Peyer's patch (tissue), 4 donors: ENCODE results near the gene ZNF74. TPM values are rescaled to one million over a fixed set of nuclear protein-coding genes. Genes with fewer than 3 reads are reported as not detected.
"Not testable (repeated sequence)": the region's sequence is repeated elsewhere in the genome, so short reads cannot be mapped to it uniquely, and the experiment has no call there.

Experiments
- DNase-seq, 3 donors: peaks; one replicate each; pipeline ENCODE4 v3.0.0-alpha.2; 2017 to 2019
- H3K27ac ChIP-seq, 4 donors: fragments of 200-600 bp; sonication (generic); one replicate each; pipeline ENCODE4 v1.5.1; 2016 to 2019
- H3K27me3 ChIP-seq, 2 donors: fragments of 200-600 bp; sonication (generic); one replicate each; pipeline ENCODE4 v1.5.1; 2019
- H3K36me3 ChIP-seq, 3 donors: fragments of 200-600 bp; sonication (generic); one replicate each; pipeline ENCODE4 v1.5.1; 2016 to 2019
- H3K4me1 ChIP-seq, 4 donors: fragments of 200-600 bp; sonication (generic); one replicate each; pipeline ENCODE4 v1.5.1; 2016 to 2019
- H3K4me3 ChIP-seq, 4 donors: fragments of 200-600 bp; sonication (generic); 1 replicate in 3 of 4; 2 replicates in 1 of 4; pipeline ENCODE4 v1.5.1; 2016 to 2019; ENCODE audit warnings: mild to moderate bottlenecking in 1 of 4
- H3K9me3 ChIP-seq, 4 donors: fragments of 200-600 bp; sonication (generic); one replicate each; pipeline ENCODE4 v1.5.1; 2016 to 2019; ENCODE audit warnings: mild to moderate bottlenecking in 1 of 4
- POLR2A ChIP-seq, 2 donors: fragments of 450-650 bp; IDR thresholded peaks; one replicate each; pipeline ENCODE4 v1.5.1; 2017; ENCODE audit warnings: antibody characterized with exemption in 2 of 2, mild to moderate bottlenecking in 2 of 2, moderate library complexity in 2 of 2
- total RNA-seq, 4 donors: library from RNA; depleted of rRNA; stranded (reverse); fragments of >200 nt; gene quantifications; one replicate each; pipeline ENCODE4 v1.1.0, GENCODE V29; 2016
- TF ChIP-seq, protein P1 (sequence below), 6 experiments: fragments of 450-650 bp in 4 of 6; fragments of 200-600 bp in 2 of 6; sonication (generic) in 1 of 6; IDR thresholded peaks; one replicate each; pipeline ENCODE4 v1.5.1; 2017 to 2019; ENCODE audit warnings: antibody characterized with exemption in 6 of 6, mild to moderate bottlenecking in 3 of 6, moderate library complexity in 1 of 6

Gene ZNF74
- total RNA-seq, 4 donors from 2014 or later, result 2.1 to 12.0 (median 9.3) TPM

DNA sequence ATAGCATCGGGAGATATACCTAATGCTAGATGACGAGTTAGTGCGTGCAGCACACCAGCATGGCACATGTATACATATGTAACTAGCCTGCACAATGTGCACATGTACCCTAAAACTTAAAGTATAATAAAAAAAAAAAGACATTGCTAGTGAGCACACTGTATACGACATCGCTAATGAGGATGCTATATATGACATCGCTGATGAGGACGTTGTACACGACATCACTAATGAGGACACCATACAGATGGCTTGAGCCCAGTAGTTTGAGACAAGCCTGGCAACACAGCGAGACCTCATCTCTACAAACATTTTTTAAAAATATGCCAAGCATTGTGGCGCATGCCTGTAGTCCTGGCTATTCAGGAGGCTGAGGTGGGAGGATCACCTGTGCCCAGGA lies 31.5 kb upstream of the ZNF74 start:
- H3K27me3 ChIP-seq, H3K27ac ChIP-seq, H3K9me3 ChIP-seq, H3K4me1 ChIP-seq, H3K4me3 ChIP-seq, H3K36me3 ChIP-seq, DNase-seq: not testable (repeated sequence)

DNA sequence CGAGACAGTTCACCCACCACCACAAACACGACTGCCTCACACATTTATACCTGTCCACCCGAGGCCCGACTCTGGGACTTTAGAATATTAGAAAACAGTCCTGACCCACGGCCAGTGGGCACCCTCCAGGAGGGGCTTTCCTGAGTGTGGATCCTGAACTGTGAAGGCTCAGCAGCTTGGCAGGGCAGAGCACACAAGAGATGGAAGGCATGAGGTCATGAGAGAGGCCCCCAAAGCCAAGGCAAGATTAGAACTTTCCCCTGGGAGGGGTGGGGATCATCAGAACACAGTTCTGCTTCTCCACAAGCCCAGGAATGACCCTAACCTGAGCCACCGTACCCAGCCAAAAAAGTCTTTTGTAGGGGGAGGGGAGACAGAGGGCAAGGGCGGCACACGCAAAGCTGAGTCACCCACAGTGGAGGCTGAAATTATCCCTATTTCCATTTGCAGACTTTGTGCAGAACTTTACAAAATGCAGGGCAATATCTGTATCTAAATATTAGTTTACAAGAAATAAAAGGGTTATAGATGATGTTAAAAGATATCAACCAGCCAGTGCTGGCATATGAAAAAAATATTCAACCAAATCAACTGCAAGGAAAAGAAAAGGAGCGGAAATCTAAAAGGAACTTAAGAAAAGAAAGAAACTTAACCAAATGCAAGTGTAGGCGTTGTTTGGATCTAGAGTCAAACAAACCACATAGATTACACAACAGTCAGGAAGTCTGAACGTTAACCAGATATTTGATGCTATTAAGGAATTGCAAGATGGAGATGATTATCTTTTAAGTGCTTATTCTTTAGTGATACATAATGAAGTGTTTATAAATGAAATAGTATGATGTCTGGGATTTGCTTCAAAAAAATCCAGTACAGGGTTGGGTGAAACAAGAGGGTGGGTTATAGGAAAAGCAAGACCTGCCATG lies 29.4 kb upstream of the ZNF74 start:
- not testable (repeated sequence) for H3K27ac ChIP-seq, H3K27me3 ChIP-seq, H3K9me3 ChIP-seq, H3K4me1 ChIP-seq, H3K4me3 ChIP-seq, DNase-seq, H3K36me3 ChIP-seq

DNA sequence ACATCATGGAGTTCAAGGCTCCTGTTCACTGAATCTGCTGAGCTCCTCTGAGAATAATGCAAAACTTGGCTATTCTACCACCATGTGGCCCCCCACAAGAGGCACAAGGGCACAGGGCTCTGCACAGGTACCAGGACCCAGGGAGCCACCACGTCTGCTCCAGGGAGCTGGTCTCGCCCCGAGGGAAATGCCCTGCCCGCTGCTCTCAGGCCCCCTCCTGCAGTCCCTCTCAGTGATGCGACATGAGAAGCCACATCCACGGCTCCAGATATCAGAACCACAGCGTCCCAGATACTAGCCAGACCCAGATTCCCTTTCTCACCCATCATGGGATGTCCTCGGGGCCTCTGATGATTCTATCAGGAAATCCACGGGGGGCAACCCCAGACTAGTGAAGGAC lies 27.1 kb upstream of the ZNF74 start:
- not testable (repeated sequence) for H3K27ac ChIP-seq, H3K27me3 ChIP-seq, H3K4me3 ChIP-seq, DNase-seq, H3K4me1 ChIP-seq, H3K36me3 ChIP-seq, H3K9me3 ChIP-seq

DNA sequence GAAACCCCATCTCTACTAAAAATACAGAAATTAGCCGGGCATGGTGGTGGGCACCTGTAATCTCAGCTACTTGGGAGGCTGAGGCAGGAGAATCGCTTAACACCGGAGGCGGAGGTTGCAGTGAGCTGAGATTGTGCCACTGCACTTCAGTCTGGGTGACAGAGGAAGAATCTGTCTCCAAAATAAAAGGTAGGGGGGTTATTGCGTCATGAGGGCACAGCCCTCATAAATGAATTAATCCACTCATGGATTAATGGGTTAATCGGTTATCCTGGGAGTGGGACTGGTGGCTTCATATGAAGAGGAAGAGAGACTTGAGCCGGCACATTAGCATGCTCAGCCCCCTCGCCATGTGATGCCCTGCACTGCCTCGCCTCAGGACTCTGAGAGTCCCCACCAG lies 25.1 kb upstream of the ZNF74 start:
- H3K27ac ChIP-seq, DNase-seq, H3K4me3 ChIP-seq, H3K36me3 ChIP-seq, H3K4me1 ChIP-seq, H3K27me3 ChIP-seq, H3K9me3 ChIP-seq: not testable (repeated sequence)

DNA sequence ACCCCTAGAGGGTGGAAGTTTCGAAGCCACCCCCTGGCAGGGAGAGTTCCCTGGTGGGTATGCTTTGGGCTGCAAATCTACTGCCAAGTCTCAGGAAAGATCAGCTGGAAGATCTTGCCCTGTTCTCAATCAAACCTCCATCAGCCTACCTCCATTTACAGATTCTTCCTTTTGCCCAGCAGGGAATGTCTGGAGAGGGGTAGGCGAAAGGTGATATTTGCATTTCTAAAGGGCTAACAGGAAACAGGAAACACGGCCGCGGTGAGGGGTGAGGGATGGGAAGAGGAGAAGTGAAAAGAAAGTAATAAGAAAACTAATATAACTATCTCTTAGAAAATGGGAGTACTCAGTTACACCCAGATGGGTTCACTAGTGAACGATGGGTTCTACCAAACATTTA lies 22.3 kb upstream of the ZNF74 start:
- not testable (repeated sequence) for H3K4me3 ChIP-seq, H3K4me1 ChIP-seq, H3K36me3 ChIP-seq, H3K9me3 ChIP-seq, H3K27me3 ChIP-seq, DNase-seq, H3K27ac ChIP-seq

DNA sequence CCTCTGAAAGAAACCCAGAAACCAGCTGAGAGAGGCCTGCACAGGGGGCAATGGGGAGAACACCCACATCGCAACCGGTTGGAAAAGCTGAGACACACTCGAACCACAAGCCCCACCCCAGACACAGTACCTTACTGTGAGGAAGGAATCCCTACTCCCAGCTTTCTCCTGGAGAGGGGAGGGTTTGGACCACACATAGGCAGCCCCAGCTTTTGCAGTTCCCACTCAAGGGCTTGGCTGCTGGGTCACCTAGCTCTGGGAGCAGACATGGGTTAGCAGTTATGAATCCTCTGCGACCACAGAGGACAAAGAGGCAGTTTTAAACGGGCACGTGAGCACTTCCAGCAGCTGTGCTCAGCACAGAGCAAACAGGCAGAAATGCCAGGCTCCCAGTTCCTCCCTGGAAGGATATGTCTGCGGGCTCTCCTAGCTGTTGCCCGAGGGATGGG lies 21.5 kb upstream of the ZNF74 start:
- not testable (repeated sequence) for H3K27ac ChIP-seq, H3K36me3 ChIP-seq, H3K27me3 ChIP-seq, H3K4me3 ChIP-seq, H3K4me1 ChIP-seq, H3K9me3 ChIP-seq, DNase-seq

DNA sequence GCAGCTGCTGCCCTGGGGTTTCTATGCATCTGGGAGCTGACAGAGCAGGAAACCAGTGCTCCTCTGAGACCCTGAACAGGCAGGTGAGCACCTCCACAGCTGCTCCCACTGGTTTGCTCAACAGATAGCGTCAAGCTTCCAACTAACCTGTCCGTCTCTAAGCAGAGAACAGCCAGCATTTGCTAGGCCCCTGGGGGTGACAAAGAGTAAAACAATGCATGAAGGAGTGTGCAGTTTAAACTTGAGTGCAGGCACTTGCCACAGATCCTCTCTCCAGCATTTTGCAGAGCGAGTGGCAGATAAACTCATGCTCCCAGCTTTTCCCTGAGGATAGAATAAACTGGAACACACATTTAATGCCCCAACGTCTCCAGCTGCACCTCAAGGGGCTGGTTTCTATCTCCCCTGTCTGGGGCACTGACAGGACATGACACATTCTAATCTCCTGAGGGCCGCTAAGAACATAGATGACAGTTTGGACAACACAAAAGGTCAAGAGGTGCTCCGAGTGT lies 20.7 kb upstream of the ZNF74 start:
- H3K36me3 ChIP-seq, DNase-seq, H3K4me1 ChIP-seq: not testable (repeated sequence)

DNA sequence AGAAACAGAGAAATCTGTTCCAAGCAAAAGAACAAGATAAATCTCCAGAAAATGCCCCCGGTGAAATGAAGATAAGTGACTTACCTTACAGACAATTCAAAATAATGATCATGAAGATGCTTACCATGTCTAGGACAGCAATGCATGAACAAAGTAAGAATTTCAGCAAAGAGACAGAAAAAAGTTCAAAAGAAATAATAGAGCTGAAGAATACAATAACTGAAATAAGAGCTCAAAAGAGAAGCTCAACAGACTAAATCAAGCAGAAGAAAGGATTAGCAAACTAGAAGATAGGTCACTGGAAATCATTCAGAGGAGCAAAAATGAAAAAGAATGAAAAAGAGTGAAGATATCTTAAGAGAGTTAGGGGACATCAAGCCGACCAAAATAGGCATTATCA lies 19.8 kb upstream of the ZNF74 start:
- H3K27ac ChIP-seq, DNase-seq, H3K36me3 ChIP-seq, H3K4me1 ChIP-seq, H3K9me3 ChIP-seq, H3K4me3 ChIP-seq, H3K27me3 ChIP-seq: not testable (repeated sequence)

More for the DNA sequence above, 20.7 kb upstream of the ZNF74 start:
- H3K27ac ChIP-seq, H3K4me3 ChIP-seq, H3K27me3 ChIP-seq, H3K9me3 ChIP-seq: not testable (repeated sequence)

DNA sequence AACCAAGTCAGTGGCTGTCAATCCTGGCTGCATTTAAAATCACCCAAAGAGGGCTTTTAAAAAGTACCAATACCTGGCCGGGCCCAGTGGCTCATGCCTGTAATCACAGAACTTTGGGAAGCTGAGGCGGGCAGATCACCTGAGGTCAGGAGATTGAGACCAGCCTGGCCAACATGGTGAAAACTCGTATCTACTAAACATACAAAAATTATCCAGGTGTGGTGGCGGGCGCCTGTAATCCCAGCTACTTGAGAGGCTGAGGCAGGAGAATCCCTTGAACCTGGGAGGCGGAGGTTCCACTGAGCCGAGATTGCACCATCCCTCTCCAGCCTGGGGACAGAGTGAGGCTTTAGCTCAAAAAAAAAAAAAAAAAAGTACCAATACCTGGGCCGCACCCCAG lies 17.7 kb upstream of the ZNF74 start:
- H3K4me3 ChIP-seq, DNase-seq, H3K4me1 ChIP-seq, H3K36me3 ChIP-seq, H3K27me3 ChIP-seq, H3K9me3 ChIP-seq, H3K27ac ChIP-seq: not testable (repeated sequence)

DNA sequence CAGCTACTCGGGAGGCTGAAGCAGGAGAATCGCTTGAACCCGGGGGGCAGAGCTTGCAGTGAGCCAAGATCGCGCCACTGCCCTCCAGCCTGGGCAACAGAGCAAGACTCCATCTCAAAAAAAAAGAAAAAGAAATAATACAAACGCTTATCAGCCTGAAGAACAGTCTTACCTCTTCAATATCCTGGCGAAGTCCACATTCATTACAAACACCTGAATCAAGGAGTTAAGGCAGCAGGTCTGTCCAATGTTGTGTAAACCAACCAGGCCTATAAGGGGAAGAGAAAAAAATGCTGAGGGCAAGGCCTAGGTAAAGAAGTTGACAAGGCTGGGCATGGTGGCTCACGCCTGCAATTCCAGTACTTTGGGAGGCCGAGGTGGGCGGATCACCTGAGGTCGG lies 17.0 kb upstream of the ZNF74 start:
- not testable (repeated sequence) for H3K9me3 ChIP-seq, DNase-seq, H3K27ac ChIP-seq, H3K27me3 ChIP-seq, H3K36me3 ChIP-seq, H3K4me1 ChIP-seq, H3K4me3 ChIP-seq

DNA sequence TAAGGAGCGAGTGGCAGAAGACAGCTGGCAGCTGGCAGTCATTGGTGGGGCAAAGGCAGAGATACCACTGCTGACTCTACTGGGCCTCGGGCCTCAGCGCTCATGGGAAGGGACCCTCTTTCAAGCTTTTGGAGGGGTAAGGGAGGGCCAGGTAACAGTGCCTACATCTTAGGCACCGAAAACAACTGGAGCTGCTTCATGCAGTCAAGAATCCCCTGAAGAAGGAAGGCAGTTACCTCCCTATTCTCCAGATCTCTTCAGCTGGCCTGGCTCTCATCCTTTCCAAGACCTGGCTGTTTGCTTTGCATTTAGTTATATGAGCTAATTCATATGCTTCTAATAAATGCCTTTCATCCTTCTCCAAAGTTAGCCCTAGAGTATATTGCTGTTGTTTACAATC lies 15.8 kb upstream of the ZNF74 start:
- Histone ChIP-seq H3K36me3 (no peaks in the 10 kb centered on the region), H3K27me3 (no peaks in the 10 kb centered on the region)
- TF ChIP-seq POLR2A (IDR thresholded peaks at IDR 0.05), result no peak
- TF ChIP-seq, protein P1, sequence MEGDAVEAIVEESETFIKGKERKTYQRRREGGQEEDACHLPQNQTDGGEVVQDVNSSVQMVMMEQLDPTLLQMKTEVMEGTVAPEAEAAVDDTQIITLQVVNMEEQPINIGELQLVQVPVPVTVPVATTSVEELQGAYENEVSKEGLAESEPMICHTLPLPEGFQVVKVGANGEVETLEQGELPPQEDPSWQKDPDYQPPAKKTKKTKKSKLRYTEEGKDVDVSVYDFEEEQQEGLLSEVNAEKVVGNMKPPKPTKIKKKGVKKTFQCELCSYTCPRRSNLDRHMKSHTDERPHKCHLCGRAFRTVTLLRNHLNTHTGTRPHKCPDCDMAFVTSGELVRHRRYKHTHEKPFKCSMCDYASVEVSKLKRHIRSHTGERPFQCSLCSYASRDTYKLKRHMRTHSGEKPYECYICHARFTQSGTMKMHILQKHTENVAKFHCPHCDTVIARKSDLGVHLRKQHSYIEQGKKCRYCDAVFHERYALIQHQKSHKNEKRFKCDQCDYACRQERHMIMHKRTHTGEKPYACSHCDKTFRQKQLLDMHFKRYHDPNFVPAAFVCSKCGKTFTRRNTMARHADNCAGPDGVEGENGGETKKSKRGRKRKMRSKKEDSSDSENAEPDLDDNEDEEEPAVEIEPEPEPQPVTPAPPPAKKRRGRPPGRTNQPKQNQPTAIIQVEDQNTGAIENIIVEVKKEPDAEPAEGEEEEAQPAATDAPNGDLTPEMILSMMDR (IDR thresholded peaks at IDR 0.05), result no peak

DNA sequence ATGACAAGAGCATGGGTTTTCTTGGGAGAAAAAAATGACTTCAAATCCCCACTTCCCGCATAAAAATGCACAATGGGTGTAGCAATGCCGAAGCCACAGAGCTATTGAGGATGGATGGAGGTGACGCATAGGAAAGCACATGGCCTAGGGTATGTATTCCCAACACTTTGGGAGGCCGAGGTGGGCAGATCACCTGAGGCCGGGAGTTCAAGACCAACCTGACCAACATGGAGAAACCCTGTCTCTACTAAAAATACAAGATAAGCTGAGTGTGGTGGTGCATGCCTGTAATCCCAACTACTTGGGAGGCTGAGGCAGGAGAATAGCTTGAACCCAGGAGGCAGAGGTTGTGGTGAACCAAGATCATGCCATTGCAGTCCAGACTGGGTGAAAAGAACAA lies 15.3 kb upstream of the ZNF74 start:
- not testable (repeated sequence) for H3K36me3 ChIP-seq, H3K27ac ChIP-seq

More for the DNA sequence above, 15.8 kb upstream of the ZNF74 start:
- Histone ChIP-seq H3K4me3 (no peak overlapping the region), H3K9me3 (no peaks in the 10 kb centered on the region), H3K4me1 (no peaks in the 10 kb centered on the region), H3K27ac (no peak overlapping the region)
- no peak for DNase-seq

More for the DNA sequence above, 15.3 kb upstream of the ZNF74 start:
- not testable (repeated sequence) for H3K4me1 ChIP-seq, DNase-seq, H3K4me3 ChIP-seq, H3K9me3 ChIP-seq, H3K27me3 ChIP-seq
